Myocyte (in vitro differentiated cells): ENCODE data around the gene OR4D1. TPM values are rescaled to one million over a fixed set of nuclear protein-coding genes. Genes with fewer than 3 reads are reported as not detected.
"Not testable (repeated sequence)": the region's sequence is repeated elsewhere in the genome, so short reads cannot be mapped to it uniquely, and the experiment has no call there.

Experiments
- DNase-seq: peaks from one replicate; pipeline ENCODE4 v3.0.0-alpha.2; 2012; ENCODE audit warnings: low read depth
- polyA plus RNA-seq: library from polyadenylated mRNA; unstranded; fragments of >200 nt; gene quantifications from one replicate; pipeline ENCODE4 v1.2.1, GENCODE V29; 2012; ENCODE audit warnings: missing spikeins
- total RNA-seq: library from RNA; depleted of rRNA; stranded (reverse); fragments of >200 nt; gene quantifications from 2 replicates; pipeline ENCODE4 v1.2.3, GENCODE V29; 2014

The OR4D1 gene
- not detected in 2 replicates for total RNA-seq
- polyA plus RNA-seq = not detected

DNA sequence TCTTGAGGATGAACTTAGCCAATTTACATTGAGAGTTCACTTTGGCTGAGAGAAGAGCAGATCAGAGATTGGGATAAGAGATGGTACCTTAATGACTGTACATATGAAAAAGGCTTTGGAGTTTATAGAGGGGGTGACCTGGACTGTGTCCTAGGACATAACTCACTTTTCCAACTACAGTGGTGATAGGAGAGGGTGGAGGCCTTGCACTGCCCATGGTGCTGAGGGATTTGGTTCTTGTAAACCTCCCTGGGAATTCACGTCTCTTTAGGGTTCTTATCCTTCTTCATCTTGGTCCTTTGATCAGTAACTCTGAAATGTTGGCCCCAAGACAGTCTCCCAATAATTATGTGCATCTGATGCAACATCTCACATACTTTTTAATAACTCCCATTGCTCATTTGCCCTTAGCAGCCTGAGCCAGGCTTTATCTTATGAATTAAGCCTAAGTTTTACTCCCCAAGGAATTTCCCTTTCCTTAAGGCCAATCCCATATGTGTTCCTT lies at the start of gene OR4D1:
TSS of gene OR4D1 (plus strand) at position 455 of the 505 bp plus-strand sequence. CDS start 6,770 bp downstream, outside the sequence.
- DNase-seq = no peak

DNA sequence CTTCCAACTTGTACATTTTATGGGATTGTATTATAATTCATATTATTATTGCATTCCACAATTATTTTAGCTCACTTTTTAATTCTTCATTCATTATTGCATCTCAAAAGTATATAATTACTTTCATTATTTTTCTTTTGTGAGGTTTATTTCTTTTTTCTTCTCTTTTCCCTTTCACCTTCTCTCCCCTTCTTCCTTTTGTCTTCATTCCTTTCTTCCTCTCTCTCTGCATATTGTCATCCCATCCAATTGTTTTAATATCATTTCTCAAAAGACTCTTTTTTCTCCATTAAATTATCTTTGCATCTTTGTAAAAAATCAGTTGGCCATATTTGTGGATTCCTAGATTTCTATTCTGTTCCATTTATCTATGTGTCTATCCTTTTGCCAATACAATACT lies 47.7 kb upstream of the OR4D1 start:
- no peak for DNase-seq

DNA sequence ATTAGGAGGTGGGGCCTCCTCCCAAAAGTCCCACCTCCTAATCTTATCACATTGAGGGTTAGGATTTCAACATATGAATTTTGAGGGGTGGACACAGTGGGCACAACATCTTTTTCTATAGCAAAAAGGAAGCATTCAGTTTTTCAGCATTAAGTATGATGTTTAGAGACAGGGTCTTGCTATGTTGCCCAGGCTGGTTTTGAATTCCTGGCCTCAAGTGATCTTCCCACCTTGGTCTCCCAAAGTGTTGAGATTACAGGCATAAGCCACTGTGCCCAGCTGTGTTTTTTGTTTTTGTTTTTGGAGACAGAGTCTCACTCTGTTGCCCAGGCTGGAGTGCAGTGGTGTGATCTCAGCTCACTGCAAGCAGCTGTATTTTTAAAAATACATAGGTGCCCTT lies 46.3 kb upstream of the OR4D1 start:
- DNase-seq = not testable (repeated sequence)

- no peak for DNase-seq
Observed at GRCh38 chr17:58105093-58105492, 43.1 kb upstream of the OR4D1 start.

GRCh38 chr17:58107306-58107705 lies 40.9 kb upstream of the OR4D1 start:
- no peak for DNase-seq

GRCh38 chr17:58109197-58109596 lies 39.0 kb upstream of the OR4D1 start:
- no peak for DNase-seq

DNA sequence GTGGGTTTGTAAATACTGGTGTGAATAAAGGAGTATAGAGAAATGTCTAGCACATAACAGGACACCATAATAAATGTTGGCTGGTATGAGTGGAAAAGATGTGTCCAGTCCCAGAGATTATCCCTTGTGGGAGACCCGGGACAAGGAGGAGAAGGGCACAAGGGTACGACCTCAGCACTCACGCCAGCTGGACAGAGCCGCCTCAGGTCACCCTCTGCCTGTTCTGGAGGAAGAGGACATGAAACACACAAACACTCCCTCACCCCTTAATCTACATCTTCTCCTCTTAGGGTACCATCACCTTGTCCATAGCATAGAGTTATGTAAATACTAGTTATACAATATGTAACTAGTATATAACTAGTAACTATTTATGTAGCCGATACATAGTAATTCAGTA lies 38.2 kb upstream of the OR4D1 start:
- no peak for DNase-seq

- no peak for DNase-seq
Observed at GRCh38 chr17:58111676-58112075, 36.5 kb upstream of the OR4D1 start.

DNA sequence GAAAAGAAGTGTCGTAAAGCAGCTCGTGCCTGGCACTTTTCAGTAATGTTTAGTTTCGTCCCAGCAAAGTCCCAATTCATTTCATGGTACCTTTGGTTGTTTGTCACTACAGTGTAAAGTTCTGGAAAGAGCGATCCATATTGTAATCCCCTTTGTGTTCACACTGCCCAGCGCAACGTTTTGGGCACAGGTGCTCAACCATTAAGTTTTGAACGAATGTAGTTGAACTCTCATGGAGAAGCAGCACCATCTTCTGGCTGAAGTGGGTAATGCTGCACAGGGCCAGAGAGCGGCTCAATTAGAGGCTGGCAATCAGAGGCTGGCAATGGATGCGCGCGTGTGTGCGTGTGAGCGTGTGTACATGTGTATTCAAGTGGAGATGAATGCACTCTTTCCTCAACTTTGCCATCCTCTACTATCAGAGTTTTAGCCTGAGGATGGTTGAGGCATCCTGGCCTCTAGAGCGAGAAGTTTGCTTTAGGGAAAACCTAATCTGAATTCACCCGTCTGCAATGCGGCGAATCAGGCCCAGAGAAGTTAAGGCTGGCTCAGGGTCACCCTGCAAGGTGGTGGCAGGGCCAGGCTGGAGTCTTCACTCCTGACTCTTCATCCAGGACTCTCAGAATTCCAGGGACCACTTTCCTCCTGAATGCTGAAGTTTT lies 35.1 kb upstream of the OR4D1 start:
- DNase-seq = peak; percentile 78

GRCh38 chr17:58113947-58114346 lies 34.2 kb upstream of the OR4D1 start:
- DNase-seq = no peak

GRCh38 chr17:58117382-58117781 lies 30.8 kb upstream of the OR4D1 start:
- no peak for DNase-seq

- DNase-seq = no peak
Observed at GRCh38 chr17:58119491-58119890, 28.7 kb upstream of the OR4D1 start.

DNA sequence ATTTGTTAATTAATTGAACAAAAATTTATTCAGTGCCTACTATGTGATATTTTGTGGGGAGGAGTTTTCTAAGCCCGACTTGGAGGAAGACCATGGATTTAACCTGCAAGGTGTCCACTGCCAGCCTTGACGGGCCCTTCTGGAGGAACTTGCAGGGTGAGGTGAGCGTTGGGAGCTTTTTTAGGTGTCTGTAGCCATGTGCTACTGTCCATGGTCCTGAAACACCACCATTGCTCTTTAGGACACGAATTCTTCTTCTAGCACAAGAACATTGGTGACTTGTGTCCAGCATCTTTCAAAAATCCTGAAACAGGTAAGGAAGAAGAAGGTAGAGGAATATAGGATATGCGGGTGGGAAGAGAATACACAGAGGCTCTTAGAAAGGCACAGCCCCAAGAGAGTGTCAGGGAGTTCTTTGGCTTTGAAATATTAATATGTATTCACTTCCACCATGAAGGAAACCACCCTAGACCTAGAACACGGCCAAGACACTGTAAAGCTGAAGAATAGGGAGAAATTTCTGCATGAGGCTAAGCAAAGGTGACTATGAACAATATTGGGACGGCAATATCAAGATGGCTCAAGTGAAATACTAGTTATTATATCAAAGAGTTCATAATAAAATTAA lies 27.9 kb upstream of the OR4D1 start:
- peak; percentile 74 for DNase-seq

DNA sequence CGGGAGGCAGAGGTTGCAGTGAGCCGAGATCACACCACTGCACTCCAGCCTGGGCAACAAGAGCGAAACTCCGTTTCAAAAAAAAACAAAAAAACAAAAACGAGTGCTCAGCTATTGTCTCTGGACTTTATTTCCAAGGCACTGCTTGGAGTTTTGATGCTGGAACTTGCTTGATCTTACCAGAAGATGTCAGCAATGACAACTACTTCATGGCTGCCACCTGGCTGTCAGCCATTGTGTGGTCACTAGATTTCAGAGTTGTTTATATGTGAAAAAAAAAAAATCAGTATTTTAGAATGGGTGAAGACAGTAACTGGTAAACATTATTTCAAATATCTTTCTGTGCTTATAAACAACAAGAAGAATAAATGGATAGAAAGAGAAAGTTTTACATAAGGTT lies 26.3 kb upstream of the OR4D1 start:
- DNase-seq = peak; percentile 30

- DNase-seq = no peak
Observed at GRCh38 chr17:58127846-58128245, 20.3 kb upstream of the OR4D1 start.

GRCh38 chr17:58132697-58133096 lies 15.5 kb upstream of the OR4D1 start:
- not testable (repeated sequence) for DNase-seq

DNA sequence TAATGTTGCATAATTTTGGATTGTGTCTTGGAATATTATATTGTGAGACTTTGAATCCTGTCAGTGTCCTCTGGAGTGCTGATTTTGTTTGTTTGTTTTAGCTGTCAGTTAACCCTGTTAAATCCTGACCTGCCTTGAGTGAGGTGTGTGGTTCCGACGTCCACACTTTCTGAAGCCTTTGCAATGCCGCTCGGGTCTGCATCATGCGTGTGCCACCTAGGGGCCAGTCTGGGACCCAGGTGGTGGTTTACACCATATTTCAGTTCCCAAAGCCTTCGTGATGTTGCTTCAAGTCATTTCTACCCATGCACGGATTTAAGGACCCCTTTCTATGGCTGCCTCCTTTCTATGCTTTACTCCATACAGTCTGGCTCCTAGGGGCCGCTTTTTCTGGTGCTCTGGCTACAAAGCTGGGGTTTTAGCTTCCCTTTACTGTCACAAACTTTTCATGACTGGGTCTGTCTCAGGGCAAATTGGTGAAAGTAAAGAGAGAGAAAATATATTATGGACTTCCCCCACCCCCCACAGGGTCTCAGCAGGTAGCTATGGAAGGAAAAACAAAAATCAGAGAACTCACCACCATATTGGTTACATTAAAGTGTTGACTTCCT lies 11.4 kb upstream of the OR4D1 start:
- DNase-seq = no peak

DNA sequence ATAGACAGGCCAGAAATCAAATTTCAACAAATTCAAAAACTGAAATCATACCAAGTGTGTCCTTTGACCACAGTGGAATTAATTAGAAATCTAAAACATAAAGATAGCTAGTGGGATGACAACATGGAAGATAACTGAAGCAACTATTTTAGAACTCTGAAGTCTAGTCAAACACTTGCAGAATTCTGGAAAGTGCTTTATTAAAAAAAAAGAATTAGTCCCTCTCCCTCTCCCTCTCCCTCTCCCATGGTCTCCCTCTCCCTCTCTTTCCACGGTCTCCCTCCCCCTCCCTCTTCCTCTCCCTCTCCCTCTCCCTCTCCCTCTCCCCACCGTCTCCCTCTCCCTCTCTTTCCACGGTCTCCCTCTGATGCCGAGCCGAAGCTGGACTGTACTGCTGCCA lies 6.7 kb upstream of the OR4D1 start:
- no peak for DNase-seq

GRCh38 chr17:58143335-58143734 lies 4.8 kb upstream of the OR4D1 start:
- DNase-seq = not testable (repeated sequence)

- DNase-seq = no peak
Observed at GRCh38 chr17:58144801-58145200, 3.4 kb upstream of the OR4D1 start.

GRCh38 chr17:58148609-58149008 lies 425 bp downstream of the OR4D1 start:
- DNase-seq = no peak

DNA sequence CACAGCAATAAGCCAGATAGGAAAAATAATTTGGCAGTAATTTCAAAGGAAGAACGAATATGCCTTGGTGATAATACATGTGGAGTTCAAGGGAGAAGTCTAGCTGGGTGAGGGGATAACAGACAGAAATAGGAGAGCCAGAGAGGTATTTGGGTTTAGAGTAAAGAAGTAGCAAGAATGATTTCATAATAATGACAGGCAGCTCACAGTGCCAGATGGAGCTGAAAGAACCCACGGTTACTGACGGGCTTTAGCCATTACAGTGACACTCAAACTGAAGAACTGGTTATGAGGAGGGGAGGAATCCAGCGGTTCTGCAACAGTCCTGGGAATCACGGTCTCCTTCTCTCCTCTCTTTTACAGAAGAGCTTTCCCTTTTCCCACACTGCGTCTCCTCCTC lies 2.2 kb downstream of the OR4D1 start:
- no peak for DNase-seq
